ENCODE data around the gene ZSWIM8.
"Not testable (repeated sequence)": the region's sequence is repeated elsewhere in the genome, so short reads cannot be mapped to it uniquely, and the experiment has no call there.

The ZSWIM8 gene

DNA sequence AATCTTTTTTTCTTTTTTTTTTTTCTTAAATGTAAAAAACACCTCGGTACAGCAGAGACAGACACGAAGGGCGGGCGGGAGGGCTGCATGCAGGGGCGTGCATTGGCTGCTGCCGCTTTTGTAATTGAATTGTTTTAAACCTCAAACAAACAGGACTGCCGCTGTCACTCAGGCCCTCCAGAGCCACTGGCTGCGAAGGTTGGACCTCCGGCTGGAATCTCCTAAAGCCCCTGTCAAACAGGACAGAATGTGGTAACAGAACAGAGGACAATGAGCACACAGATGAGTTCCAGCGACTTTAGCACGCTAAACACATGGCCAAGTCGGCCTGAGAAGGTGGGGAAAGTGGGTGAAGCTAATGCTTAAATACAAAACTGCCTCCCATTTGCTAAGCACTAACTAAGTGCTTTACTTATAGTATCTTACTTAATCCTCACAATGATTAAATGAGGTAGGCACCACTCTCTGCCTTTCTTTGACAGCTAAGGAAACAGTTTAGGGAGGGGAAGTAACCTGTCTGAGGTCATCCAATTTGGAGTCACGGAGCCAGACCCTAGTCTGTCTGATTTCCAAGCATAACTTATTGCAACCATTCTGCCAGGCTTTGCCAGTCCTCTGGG is 29.0 kb downstream of the ZSWIM8 start:
- no peak for DNase-seq (ENCODE audit: low spot score)

DNA sequence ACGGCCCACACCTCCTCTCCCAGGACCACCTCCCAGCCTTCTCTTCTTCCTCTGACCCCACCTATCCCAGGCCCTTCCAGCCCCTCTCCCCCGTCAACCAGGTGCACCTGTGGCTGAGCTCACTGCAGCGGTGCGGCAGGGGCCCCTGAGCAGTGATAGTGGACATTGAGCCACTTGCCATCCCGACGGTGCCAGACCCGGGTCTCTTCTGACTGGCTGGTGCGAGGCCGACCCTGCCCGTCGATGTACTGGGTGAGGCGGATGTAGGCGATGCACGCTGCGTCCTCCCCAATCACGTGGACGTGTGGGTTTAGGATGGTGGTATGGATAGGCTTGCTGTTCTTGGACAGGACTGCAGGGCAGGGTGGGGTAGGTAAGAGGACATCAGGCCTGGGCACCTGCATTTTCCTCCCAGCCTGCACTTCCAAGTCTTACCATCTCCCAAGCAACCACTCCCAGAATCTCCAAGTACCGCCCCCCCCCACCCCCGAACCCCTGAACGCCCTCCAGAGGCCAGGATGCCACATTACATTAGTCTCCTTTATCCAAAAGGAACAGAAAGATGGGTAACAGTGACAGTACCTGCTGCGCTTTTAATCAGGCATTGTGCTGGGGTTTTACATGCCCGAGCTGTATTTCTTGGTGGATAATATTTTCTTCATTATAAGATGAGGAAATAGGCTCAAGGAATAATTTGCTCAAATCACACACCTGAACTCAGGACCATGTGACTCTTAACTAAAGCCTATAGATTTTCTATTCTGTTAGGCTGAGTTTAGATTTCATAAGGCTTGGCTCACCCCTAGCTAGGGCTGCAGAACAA is 29.7 kb downstream of the ZSWIM8 start:
- DNase-seq (ENCODE audit: low spot score), result no peak

DNA sequence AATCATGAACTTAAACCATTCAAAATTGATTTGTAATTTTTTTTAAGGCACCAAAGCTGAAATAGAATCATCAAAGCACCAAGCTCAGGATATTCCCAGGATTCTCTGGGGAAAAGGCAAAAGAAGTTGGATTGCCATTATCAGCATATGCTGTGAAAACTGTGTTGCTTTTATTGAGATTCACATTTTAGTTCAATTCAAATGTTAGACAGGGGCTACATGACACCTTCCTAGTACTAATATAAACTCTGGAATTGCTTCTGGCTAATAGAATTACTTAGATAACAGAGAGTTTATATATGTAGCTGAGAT is 30.3 kb downstream of the ZSWIM8 start:
- DNase-seq (ENCODE audit: low spot score), result no peak

DNA sequence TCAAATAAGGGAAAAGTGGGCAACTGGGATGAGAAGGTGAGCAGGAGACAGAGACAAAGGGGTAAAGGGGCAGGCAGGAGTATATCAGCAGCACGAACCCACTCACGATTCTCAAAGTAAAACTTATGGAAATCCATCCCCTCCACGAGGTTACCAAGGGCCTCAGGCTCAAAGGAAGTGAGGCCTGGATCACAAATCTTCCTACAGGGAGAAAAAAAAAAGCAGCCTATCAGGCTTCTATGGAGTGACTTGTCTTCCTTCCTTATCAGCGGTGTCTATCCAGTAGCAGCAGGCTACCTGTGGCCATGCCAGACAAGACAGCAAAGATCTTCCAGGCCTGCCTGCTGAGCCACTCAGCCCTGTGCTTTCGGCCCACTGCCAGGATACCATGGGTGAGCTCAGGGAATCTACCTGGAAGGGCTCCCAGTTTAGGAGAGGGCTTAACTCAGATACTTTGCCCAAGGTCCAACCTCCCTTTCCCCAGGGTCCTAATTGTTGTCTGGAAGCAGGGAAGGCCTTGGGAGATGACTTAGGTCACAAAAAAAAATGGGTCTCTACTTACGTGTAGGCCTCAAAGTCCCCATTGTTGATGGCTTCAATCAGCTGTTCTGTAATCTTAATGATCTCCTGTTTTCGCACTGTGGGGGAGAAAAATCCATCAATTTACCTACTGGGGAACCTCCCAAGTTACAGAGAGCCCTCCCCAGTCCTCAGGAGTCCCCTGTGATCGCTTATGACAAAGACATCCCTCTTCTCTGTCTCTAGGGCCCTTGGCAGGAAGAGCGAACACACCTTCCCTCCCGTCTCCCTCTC is 31.7 kb downstream of the ZSWIM8 start:
- no peak for DNase-seq (ENCODE audit: low spot score)

DNA sequence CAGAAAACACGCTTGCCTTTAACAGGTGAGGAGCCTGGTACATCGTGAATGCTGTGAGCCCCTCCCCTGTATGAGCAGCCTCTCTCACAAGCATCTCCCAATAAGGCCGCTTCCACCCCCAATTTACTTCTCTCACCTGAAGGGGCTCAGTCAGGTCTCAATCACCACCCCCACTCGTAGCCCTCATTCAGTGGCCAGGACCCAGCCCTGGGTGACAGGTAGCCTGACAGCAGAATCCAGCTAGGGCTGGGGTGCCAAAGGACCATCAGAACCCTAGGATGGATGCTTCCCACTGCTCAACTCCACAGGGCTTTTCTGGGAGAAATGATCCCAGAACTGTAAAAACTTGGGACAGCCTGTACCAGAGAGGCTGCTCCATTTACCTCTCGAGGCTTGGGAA is 32.4 kb downstream of the ZSWIM8 start:
- no peak for DNase-seq (ENCODE audit: low spot score)

DNA sequence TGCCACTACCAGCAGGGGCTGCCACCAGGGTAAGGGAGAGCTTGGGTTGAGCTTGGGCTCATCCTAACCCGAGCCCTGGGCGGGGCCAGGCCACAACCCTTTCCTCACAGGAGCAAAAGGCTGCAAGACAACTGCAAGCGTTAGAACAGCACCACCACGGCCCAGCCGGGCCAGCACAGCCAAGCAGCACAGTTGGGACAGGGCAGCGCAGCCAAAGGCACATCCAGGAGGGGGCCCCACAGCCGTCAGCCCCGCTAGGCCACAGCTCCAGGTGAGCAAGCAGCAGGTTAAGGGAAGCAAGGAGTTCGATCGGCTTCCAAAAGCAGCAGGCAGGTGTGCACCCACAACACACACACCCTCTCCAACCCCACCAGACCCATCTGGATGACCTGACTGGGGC is 33.0 kb downstream of the ZSWIM8 start:
- no peak for DNase-seq (ENCODE audit: low spot score)

DNA sequence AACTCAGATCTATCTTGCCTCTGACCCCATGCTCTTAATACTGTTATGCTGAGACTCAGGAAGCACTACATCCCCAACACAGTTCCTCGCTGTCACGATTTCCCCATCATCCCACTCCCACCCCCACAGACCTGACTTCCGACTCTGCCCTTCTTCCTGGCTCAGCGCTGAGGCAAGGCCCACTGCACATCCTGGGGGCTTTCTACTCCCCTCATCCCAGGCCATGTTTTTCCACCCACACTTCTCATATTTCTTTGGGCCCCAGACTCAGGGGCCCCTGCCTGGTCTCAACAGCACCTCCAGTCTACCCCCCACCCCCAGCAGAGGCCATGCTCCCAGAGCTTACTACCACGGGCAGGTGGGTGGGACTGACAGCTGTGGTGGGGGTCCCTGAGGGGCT is 33.7 kb downstream of the ZSWIM8 start:
- no peak for DNase-seq (ENCODE audit: low spot score)

DNA sequence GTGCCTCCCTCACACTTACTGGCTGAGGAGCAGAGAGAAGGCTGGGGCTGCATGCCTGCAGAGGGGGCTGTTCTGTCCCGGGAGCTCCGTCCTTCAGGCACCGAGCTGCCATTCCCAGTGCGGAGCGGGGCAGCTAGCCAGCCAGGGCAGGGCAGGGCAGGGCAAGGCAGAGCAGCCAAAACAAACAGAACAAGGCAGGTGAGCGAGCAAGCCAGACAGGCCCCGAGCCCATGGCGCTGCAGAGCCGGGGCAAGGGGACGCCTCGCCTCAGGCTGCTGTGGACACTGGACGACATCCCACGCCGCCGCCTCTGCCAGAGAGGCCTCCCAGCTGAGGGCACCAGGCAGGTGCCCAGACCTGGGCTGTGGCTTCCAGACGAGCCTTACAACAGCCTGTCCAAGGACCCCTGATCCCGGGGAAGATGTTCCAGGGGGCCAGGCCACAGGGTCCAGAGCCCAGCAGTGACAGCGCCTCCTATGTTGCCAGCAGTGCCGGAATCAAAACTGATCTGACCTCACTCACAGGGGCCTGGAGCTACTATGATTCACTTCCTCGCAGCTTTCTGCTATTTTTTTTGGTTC is 34.2 kb downstream of the ZSWIM8 start:
- no peak for DNase-seq (ENCODE audit: low spot score)

DNA sequence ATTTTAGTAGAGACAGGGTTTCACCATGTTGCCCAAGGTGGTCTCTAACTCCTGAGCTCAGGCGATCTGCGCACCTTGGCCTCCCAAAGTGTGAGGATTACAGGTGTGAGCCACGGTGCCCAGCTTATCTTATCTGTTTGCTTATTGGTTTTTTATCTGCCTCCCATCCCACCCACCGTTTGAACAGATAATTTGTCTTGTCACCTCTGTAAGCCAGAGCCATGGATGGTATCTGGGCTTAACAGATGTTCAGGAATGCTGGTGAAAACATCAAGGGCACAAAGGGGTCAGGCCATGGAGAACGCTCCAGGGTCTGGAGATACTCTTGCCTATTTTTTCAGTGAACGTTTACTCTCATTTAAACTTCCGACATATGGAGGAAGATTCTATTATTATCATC is 38.0 kb downstream of the ZSWIM8 start:
- no peak for DNase-seq (ENCODE audit: low spot score)

DNA sequence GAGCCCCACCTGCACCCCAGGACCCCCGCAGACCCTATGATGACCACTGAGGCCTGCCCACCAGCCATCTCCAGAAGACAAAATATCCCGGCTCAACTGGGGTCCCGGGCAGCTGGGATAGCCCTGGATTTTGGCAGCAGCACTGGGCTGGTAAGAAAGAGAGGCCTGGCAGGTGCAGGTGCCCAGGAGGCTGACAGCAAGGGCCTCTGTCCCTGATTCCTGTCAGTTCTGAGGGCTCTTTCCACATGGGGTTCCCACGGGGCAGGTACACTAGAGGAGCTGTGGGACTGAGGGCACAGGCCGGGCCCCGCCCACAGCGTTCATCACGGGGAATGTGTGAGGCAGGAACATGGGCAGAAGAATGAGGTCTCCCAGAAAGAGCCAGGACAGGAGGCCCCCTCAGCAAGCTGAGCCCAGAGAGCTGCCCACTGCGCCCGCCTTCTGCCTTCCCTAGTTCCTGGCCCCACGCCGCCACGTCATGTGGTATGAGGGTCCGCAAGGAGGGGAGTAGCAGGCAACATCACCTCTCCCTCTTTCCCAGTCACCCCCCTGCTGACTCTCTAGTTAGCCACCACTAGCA is 38.8 kb downstream of the ZSWIM8 start:
- no peak for DNase-seq (ENCODE audit: low spot score)

DNA sequence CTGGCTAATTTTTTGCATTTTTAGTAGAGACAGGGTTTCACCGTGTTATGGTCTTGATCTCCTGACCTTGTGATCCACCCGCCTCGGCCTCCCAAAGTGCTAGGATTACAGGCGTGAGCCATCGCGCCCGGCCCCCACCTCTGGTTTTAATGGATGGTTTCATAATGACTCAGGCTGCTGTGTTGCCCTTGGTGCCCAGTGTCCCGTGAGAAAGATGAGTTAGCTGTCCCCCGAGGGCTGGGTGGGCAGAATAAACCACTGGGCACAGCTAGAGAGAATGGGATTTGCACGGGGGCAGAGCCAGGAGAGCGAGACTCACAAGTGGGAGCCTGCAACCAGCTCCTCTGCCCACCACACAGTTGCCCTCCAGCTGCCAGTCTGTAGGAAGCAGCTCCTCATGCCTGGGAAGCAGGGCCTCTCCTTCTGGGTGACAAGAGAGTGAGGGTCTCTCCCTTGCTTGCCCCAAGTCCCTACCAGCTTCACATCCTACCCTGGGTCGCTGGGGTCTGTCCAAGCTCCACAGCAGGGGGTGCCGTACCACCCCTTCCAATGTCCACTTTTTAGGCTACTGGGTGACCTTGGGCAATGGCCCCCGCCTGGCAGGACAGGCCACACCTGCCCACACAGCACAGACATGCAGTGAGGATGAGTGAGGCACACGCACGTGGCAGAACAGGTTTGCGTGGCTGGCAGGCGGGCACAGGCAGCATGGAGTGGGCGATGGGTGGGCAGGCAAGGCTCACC is 42.1 kb downstream of the ZSWIM8 start:
- no peak for DNase-seq (ENCODE audit: low spot score)

DNA sequence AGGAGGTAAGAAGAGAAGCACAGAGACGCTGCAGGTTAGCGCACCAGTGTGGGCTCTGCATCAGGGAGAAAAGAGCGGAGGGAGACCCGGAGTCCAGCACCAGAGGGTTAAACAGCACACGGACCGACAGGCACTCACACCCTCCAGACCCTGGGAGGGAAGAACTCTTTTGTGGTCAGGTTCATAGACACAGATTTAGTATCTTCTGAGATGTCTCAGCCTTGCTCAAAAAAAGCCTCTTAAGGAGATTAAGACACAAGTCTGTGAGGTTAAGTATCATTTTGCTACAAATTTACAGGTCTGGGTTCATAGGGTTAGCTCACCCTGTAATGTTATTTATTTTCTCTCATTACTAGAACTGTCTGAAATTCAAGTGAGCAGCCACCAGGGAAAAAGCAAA is 42.8 kb downstream of the ZSWIM8 start:
- DNase-seq (ENCODE audit: low spot score), result no peak

DNA sequence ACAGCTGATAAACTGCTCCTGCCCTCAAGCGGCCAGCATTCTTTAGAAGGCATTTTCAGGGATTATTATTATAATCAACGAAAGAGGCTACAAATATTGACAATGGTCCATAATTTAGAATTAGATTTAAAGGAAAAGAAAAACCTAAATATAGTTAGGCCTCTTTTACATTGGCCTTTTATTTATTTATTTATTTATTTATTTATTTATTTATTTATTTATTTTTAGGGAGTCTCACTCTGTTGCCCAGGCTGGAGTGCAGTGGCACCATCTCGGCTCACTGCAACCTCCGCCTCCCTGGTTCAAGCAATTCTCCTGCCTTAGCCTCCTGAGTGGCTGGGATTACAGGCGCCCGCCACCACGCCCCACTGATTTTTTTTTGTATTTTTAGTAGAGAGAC is 43.7 kb downstream of the ZSWIM8 start:
- not testable (repeated sequence) for DNase-seq (ENCODE audit: low spot score)

DNA sequence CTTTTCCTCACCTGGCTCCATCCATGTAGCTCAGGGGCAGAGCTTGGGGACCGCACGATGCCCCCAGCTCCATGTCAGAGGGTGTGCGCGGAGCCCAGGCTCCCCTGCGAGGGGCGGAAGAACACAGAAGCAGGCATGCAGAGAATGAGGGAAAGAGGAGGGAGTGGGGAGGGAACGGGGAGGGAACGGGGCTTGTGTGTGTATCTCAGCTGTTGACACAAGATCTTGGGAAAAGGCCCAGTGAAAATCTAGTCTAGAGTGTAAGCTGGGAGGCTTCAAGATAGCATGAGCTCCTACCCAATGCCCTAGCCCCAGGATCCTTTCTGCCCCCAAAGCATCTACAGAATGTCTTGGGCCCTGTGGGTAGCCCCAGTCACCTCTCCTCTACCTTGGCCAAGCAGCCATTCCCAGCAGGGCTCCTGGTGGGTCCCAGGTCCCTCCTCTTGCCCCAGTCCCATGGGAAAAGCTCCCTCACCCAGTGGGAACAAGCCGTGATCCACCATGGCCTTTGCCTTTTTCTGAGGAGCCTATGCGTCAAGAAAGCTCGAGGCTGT is 51.1 kb downstream of the ZSWIM8 start:
- no peak for DNase-seq (ENCODE audit: low spot score)

DNA sequence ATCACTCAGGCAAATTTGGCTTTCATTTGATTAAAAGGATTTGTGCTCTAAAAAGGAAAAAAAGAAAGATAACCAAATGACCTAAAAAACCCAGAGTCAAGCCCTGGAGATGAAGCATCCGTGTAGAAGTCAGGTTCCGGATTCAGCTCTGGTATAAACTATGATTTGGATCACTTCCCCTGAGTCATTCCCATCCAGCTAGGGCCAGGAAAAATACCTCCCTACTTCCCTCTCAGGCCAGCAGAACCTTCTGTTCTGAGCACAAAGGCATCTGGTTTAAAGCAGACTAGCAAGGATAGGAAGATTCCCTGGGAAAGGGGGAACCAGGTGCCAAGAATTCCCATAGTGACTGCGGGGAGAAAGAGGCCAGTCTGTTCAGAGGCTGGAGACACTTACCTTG is 51.7 kb downstream of the ZSWIM8 start:
- no peak for DNase-seq (ENCODE audit: low spot score)

DNA sequence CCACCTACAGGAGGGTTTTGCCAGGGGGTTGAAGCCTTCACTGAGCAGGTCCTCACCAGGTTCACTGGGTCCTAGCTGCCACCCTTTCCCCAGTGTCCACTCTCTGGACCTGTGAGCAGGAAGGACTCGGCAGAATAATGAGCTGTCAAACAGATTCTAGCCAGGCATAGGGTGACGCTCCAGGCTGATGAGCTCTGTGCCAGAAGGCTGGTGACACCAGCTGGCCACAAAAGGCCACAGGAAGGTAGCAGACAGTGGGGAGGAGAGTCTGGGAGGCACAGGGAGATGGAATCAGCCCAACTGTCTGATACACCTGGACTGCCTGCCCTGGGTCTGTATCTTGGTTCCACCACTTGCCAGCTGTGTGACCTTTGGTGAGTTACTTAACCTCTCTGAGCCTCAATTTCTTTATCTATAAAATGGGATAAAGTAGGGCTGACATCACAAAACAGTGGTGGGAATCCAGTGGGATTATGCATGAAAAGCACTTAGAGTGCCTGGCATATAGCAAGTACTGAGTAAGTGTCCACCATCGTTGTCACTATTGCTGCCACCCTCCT is 52.7 kb downstream of the ZSWIM8 start:
- DNase-seq (ENCODE audit: low spot score), result no peak

DNA sequence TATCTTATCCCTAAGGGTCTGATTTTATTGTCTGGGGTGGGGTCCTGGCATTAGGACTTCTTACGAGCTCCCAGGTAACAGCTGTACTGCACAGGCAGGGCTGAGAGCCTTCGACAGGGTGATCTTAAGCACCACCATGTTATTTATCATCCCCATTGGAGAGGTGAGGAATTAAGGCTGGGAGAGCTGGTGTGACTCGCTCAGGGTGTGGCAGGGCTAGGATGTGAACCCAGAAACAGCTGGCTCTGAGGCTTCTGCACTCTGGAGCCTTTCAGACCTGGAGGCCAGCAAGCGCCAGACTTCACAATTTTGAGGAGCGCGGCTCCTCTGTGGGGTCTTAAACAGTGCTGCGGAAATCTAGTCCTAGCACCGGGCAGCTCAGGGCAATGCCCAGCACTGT is 53.4 kb downstream of the ZSWIM8 start:
- no peak for DNase-seq (ENCODE audit: low spot score)

DNA sequence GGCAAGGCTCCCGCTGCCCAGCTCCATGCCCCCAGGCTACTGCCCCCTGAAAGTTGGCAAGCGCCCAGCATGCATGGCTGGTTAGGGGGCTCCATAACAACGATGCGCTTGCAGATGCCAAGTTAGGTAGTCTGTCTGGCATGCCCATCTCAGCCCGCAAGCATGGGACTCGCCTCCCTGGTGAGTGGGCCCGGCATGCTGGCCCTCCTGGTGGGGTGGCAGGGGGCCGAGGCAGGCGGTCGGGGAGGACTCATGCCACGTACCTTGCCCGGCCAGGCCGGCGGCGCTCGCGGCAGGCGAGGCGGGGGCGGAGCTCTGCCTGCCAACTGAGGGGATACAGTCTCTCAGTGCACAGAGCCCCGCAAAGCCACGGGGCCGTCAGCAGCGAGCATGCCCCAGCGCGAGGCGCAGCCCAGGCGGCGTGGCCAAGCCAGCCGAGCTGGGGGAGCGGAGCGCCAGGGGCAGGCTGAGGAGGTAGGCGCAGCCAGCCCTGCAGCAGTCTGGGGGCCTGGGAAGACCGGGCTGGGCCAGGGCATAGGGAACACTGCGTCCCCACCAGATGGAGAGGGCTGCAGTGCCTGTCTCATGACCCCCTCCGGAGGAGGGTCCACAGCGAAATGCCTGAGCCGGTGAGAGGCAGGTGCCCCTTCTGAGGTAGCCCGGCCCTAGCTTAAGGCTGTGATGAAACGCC is 54.0 kb downstream of the ZSWIM8 start:
- peak; percentile 24 for DNase-seq (ENCODE audit: low spot score)

DNA sequence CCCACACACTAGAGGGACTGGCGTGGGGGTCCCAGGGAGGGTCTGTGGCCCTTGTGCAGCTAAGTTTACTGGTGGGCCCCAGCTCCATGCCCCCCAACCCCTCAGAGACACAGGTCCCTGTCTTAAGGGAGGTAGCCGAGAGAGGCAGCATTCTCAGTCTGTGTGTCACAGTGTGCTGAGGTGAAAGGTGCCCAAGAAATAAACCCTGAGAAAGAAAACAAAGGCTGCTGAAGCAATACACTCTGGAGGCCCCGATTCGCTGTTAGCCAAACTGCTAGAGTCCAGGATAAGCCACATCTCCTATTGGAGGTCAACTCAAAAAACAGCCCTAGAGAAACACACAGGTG is 54.6 kb downstream of the ZSWIM8 start:
- DNase-seq (ENCODE audit: low spot score), result no peak

DNA sequence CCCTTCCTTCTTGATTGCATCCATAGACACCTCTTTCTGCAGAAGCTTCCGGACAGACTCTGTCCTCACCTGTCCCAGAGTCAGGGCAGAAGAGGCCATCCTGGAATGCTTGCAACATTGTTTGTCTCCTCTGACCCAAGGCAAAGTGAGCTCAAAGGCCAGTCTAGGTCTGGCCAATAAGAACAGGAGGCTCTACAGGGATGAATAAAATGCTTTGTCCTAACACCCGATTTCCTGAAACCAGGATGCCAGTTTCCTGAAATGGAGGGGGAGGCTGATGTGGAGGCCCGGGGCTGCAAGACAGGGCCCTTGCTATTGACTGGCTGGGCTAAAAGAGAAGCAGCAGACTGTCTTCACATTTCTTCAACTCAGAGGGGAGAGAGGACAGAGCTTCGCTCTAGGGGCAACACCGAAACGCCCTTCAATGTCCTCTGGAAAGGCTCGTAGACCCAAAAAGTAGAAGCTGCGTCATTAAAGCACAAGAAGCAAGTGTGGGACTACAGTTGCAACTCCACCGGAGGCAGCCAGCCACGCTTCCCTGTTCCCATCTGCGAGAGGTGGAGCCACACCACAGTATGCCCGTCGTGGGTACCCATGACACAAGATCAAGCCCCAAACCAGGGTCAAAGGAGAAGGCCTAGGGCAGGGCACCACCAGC is 55.1 kb downstream of the ZSWIM8 start:
- DNase-seq (ENCODE audit: low spot score), result no peak
